Liver (tissue), 3 donors: Measurements from ENCODE around the gene SH3PXD2A.

ENCODE experiments used
- RAD21 ChIP-seq, 2 donors: IDR thresholded peaks; 2 replicates each; pipeline ENCODE4 v1.6.1; 2016; ENCODE audit warnings: antibody characterized with exemption in 2 of 2, mild to moderate bottlenecking in 2 of 2
- TAF1 ChIP-seq: conservative IDR thresholded peaks from 2 replicates; pipeline ENCODE4 v1.6.1; 2016; ENCODE audit warnings: antibody characterized with exemption, mild to moderate bottlenecking
- TF ChIP-seq, protein P1 (sequence below): fragments of 150-350 bp; IDR thresholded peaks from 2 replicates; pipeline ENCODE4 v1.5.1; 2017; ENCODE audit warnings: improper control_type of control experiment, low read depth, low read length; ENCODE audit not compliant: missing input control
- TF ChIP-seq, protein P2 (sequence below): IDR thresholded peaks from 2 replicates; pipeline ENCODE4 v1.6.1; 2016; ENCODE audit warnings: antibody characterized with exemption
- donor health status: healthy.
- donor health status: healthy.

GRCh38 chr10:103714232-103714891 lies 141.0 kb downstream of the SH3PXD2A start:
- TF ChIP-seq, protein P1, sequence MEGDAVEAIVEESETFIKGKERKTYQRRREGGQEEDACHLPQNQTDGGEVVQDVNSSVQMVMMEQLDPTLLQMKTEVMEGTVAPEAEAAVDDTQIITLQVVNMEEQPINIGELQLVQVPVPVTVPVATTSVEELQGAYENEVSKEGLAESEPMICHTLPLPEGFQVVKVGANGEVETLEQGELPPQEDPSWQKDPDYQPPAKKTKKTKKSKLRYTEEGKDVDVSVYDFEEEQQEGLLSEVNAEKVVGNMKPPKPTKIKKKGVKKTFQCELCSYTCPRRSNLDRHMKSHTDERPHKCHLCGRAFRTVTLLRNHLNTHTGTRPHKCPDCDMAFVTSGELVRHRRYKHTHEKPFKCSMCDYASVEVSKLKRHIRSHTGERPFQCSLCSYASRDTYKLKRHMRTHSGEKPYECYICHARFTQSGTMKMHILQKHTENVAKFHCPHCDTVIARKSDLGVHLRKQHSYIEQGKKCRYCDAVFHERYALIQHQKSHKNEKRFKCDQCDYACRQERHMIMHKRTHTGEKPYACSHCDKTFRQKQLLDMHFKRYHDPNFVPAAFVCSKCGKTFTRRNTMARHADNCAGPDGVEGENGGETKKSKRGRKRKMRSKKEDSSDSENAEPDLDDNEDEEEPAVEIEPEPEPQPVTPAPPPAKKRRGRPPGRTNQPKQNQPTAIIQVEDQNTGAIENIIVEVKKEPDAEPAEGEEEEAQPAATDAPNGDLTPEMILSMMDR, result no peak
- TF ChIP-seq TAF1 (no peak), RAD21 (IDR thresholded peaks at IDR 0.05) (no peak)
- TF ChIP-seq, protein P2, sequence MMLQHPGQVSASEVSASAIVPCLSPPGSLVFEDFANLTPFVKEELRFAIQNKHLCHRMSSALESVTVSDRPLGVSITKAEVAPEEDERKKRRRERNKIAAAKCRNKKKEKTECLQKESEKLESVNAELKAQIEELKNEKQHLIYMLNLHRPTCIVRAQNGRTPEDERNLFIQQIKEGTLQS, result no peak
